Gastrocnemius medialis (tissue), 4 donors: ENCODE results near the gene RCOR1.

Experiments used
- CTCF ChIP-seq, 5 experiments: fragments of 450-650 bp in 3 of 5; fragments of 200-600 bp in 2 of 5; sonication (generic) in 2 of 5; IDR thresholded peaks in 4 of 5; conservative IDR thresholded peaks in 1 of 5; 1 replicate in 4 of 5; 2 replicates in 1 of 5; pipeline ENCODE4 v1.5.1; 2016 to 2019; ENCODE audit warnings: antibody characterized with exemption in 5 of 5, mild to moderate bottlenecking in 3 of 5, moderate library complexity in 3 of 5
- POLR2A ChIP-seq, 2 donors: fragments of 450-650 bp; IDR thresholded peaks; one replicate each; pipeline ENCODE4 v1.6.1; 2017; ENCODE audit warnings: antibody characterized with exemption in 2 of 2, mild to moderate bottlenecking in 2 of 2, moderate library complexity in 2 of 2

GRCh38 chr14:102584871-102585869, 7.3 kb upstream of the RCOR1 start:
- no peak for TF ChIP-seq CTCF (IDR thresholded peaks at IDR 0.05 in 4 of 5, conservative IDR thresholded peaks at IDR 0.05 in 1 of 5)
- TF ChIP-seq POLR2A (IDR thresholded peaks at IDR 0.05) = no peak
